A549 (cell line): Measurements from ENCODE around the gene ROPN1B. TPM values are rescaled to one million over a fixed set of nuclear protein-coding genes. Genes with fewer than 3 reads are reported as not detected.

Source experiments
- ATAC-seq, 2 experiments: fragments of 200-7000 bp in 1 of 2; fragments of >200 bp in 1 of 2; cut with Nextera tagmentation in 1 of 2; cut with Tn5 transposase in 1 of 2; 3 replicates each; pipeline versions ENCODE4 v1.8.0 to v1.9.1; 2018 to 2020; ENCODE audit warnings: mild to moderate bottlenecking in 1 of 2, moderate library complexity in 1 of 2
- CTCF ChIA-PET: fragments of 300-600 bp; sonication (Branson Sonifier 250); formaldehyde crosslinking; extraction: SDS; loops from one replicate; lab custom pipeline; 2021; ENCODE audit warnings: antibody characterized with exemption, inconsistent platforms; lab: Yijun Ruan, JAX
- POLR2A ChIA-PET: fragments of 350-600 bp; formaldehyde crosslinking; extraction: SDS; loops from one replicate; lab custom pipeline; 2021; ENCODE audit warnings: antibody characterized with exemption, inconsistent platforms; lab: Yijun Ruan, JAX
- DNase-seq, 2 experiments: peaks; one replicate each; pipeline versions ENCODE4 v3.0.0 to v3.0.0-alpha.2; 2011 to 2016; ENCODE audit warnings: low read depth in 1 of 2, low spot score in 1 of 2
- FAIRE-seq: peaks from 2 replicates; lab custom pipeline; 2011; peaks lifted over from hg19 to GRCh38; lab: Jason Lieb, UNC
- H3K27ac ChIP-seq, 2 experiments: fragments of >200 bp; sonication (Bioruptor Twin); formaldehyde crosslinking; 3 replicates each; pipeline ENCODE4 v1.5.1; 2016 to 2017
- H3K4me1 ChIP-seq: fragments of >200 bp; sonication (Bioruptor Twin); formaldehyde crosslinking; 3 replicates; pipeline ENCODE4 v1.6.1; 2016
- H3K4me2 ChIP-seq: fragments of >200 bp; sonication (Bioruptor Twin); formaldehyde crosslinking; 3 replicates; pipeline ENCODE4 v1.6.1; 2016
- H3K4me3 ChIP-seq: fragments of >200 bp; sonication (Bioruptor Twin); formaldehyde crosslinking; 3 replicates; pipeline ENCODE4 v1.5.1; 2016
- H3K9me3 ChIP-seq: fragments of >200 bp; sonication (Bioruptor Twin); formaldehyde crosslinking; 3 replicates; pipeline ENCODE4 v1.6.1; 2016
- CBX8 ChIP-seq: fragments of 200-600 bp; sonication (generic); IDR thresholded peaks from 2 replicates; pipeline ENCODE4 v1.6.1; 2016
- CHD4 ChIP-seq: fragments of 200-600 bp; sonication (generic); IDR thresholded peaks from 2 replicates; pipeline ENCODE4 v1.6.1; 2016; ENCODE audit warnings: antibody characterized with exemption, mild to moderate bottlenecking, borderline replicate concordance
- HDAC2 ChIP-seq: fragments of 200-600 bp; sonication (generic); IDR thresholded peaks from 2 replicates; pipeline ENCODE4 v1.6.1; 2016
- HEYL ChIP-seq: fragments of 250-450 bp; sonication (Bioruptor Pico); IDR thresholded peaks from 2 replicates; pipeline ENCODE4 v1.8.0; 2021; ENCODE audit warnings: mild to moderate bottlenecking, moderate library complexity
- HOXA7 ChIP-seq: fragments of 250-450 bp; sonication (Bioruptor Pico); IDR thresholded peaks from 2 replicates; pipeline ENCODE4 v1.5.0; 2020; ENCODE audit warnings: mild to moderate bottlenecking, moderate library complexity
- JUNB ChIP-seq: fragments of >200 bp; sonication (Bioruptor Twin); formaldehyde crosslinking; IDR thresholded peaks from 2 replicates; pipeline ENCODE4 v1.6.1; 2016
- RAD21 ChIP-seq, 2 experiments: fragments of >200 bp in 1 of 2; sonication (Bioruptor Twin) in 1 of 2; formaldehyde crosslinking in 1 of 2; IDR thresholded peaks in 1 of 2; conservative IDR thresholded peaks in 1 of 2; 2 replicates in 1 of 2; 3 replicates in 1 of 2; pipeline ENCODE4 v1.6.1; 2012 to 2018; ENCODE audit warnings: inconsistent platforms in 1 of 2
- RFX5 ChIP-seq: fragments of 450-650 bp; IDR thresholded peaks from 2 replicates; pipeline ENCODE4 v1.7.1; 2014; ENCODE audit warnings: antibody characterized with exemption, mild to moderate bottlenecking, moderate library complexity
- SREBF2 ChIP-seq: fragments of 450-650 bp; IDR thresholded peaks from 2 replicates; pipeline ENCODE4 v1.6.1; 2014; ENCODE audit warnings: mild to moderate bottlenecking, moderate library complexity
- ZC3H11A ChIP-seq: fragments of 450-650 bp; IDR thresholded peaks from 2 replicates; pipeline ENCODE4 v1.6.1; 2014; ENCODE audit warnings: antibody characterized with exemption, mild to moderate bottlenecking
- ZFP36 ChIP-seq: fragments of 450-650 bp; IDR thresholded peaks from 2 replicates; pipeline ENCODE4 v1.6.1; 2014; ENCODE audit warnings: borderline replicate concordance; ENCODE audit not compliant: partially characterized antibody
- ZNF302 ChIP-seq: fragments of 250-450 bp; sonication (Bioruptor Pico); IDR thresholded peaks from 2 replicates; pipeline ENCODE4 v1.9.0; 2021; ENCODE audit warnings: inconsistent platforms, mild to moderate bottlenecking, moderate library complexity
- ZSCAN20 ChIP-seq: fragments of 250-450 bp; sonication (Bioruptor Pico); IDR thresholded peaks from 2 replicates; pipeline ENCODE4 v1.8.0; 2022; ENCODE audit warnings: mild to moderate bottlenecking, moderate library complexity
- WGBS: methylation state at CpG from one replicate; pipeline ENCODE4 v1.1.6; 2017; ENCODE audit errors: missing lambda C conversion rate; 5-methylcytosine and 5-hydroxymethylcytosine counted together
- polyA plus RNA-seq, 4 experiments: library from polyadenylated mRNA; depleted of rRNA in 3 of 4; stranded (reverse); fragments of >200 nt; fragmentation: RNase III in 1 of 4; extraction: RNeasy Plus Mini Kit Qiagen cat#74134 plus additional on column Dnase treatment in 1 of 4; gene quantifications; 2 replicates in 3 of 4; 3 replicates in 1 of 4; pipeline ENCODE4 v1.2.3, GENCODE V29; 2011 to 2017
- TF ChIP-seq, protein P1 (sequence below): IDR thresholded peaks from 2 replicates; pipeline ENCODE4 v1.6.1; 2012
- TF ChIP-seq, protein P2 (sequence below): fragments of 250-450 bp; sonication (Bioruptor Pico); IDR thresholded peaks from 2 replicates; pipeline ENCODE4 v1.5.0; 2020; ENCODE audit warnings: low read depth, mild to moderate bottlenecking, moderate library complexity
- TF ChIP-seq, protein P3 (sequence below): fragments of >200 bp; sonication (Bioruptor Twin); formaldehyde crosslinking; IDR thresholded peaks from 2 replicates; pipeline ENCODE4 v1.6.1; 2016
- TF ChIP-seq, protein P4 (sequence below): fragments of >200 bp; sonication (Bioruptor Twin); formaldehyde crosslinking; IDR thresholded peaks from 3 replicates; pipeline ENCODE4 v1.6.1; 2016
- TF ChIP-seq, protein P5 (sequence below): fragments of >200 bp; sonication (Bioruptor Twin); formaldehyde crosslinking; IDR thresholded peaks from 3 replicates; pipeline ENCODE4 v1.5.1; 2016

ROPN1B gene
- polyA plus RNA-seq, 2 of the 4 experiments (the other 2 are of a cell fraction): not detected

DNA sequence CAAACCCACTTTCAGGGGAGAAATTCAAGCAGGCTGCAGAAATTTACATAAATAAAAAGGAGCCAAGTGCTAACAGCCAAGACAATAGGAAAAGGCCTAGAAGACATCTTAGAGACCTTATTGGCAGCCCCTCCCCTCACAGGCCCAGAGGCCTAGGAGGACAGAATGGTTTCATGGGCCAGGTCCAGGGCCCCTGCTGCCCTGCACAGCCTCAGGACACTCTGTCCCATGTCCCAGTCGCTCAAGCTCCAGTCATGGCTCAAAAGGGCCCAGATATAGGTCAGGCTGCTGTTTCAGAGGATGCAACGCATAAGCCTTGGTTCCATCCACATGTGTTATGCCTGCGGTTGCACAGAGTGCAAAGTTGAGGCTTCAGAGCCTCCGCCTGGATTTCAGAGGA lies 59.1 kb downstream of the ROPN1B start:
- 70% methylated on average over 2 of the region's 4 CpGs for WGBS
- POLR2A ChIA-PET: no interaction called here
- no peak overlapping the region for H3K4me3 ChIP-seq
- H3K4me2 ChIP-seq: no peak overlapping the region
- DNase-seq: no peak
- peaks cover 5% of the 10 kb centered on the region; the same call in 1 of the 3 replicates for H3K9me3 ChIP-seq
- H3K4me1 ChIP-seq: no peaks in the 10 kb centered on the region
- CTCF ChIA-PET: interaction anchor here (0.6 kb wide), 1 partner anchor 888 kb away, joined by 5 read pairs; no protein-coding TSS in a partner anchor
- TF ChIP-seq CHD4 (no peak), ZNF302 (CRISPR knock-in tag) (no peak), ZFP36 (peak; percentile 88)
- TF ChIP-seq, protein P1, sequence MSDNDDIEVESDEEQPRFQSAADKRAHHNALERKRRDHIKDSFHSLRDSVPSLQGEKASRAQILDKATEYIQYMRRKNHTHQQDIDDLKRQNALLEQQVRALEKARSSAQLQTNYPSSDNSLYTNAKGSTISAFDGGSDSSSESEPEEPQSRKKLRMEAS: no peak
- H3K27ac ChIP-seq: no peak overlapping the region
- ATAC-seq: no peak
- FAIRE-seq: no peak

DNA sequence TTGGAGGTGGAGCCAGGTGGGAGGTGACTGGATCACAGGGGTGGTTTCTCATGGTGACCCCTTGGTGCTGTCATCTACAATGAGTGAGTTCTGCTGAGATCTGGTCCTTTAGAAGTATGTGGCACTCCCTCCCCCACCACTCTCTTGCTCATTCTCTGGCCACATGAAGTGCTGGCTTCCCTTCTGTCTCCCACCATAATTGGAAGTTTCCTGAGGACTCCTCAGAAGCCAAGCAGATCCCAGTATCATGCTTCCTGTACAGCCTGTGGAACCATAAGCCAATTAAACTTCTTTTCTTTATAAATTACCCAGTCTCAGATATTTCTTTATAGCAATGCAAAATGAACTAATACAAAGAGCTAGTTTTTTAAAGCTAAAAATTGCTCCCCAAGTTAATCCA lies 60.3 kb downstream of the ROPN1B start:
- Histone ChIP-seq H3K4me2 (no peak overlapping the region), H3K9me3 (peaks cover 5% of the 10 kb centered on the region; the same call in 1 of the 3 replicates), H3K4me1 (no peaks in the 10 kb centered on the region), H3K4me3 (no peak overlapping the region)
- ChIA-PET POLR2A (no interaction called here), CTCF (no interaction called here)
- no peak for FAIRE-seq
- no peak for DNase-seq
- no peak for ATAC-seq
- TF ChIP-seq ZC3H11A: no peak
- TF ChIP-seq, all 56 proteins: peak for 0
- no peak overlapping the region for H3K27ac ChIP-seq

DNA sequence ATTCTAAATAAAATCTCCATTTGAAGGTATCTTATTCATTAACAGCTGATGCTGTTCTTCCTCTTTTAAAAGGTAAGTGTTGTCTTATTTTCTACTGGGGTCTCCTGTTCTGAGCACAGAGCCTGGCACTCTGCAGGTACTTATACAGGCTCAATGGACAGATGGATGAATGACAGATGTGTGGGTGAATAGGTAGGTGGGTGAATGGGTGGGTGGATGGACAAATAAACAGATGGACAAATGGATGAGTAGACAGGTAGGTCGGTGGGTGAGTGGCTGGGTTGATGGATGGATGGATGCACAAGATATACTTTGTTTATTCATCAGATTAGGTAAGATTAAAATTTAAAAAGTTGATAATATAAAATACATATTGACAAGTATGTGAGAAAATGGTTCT lies 61.5 kb downstream of the ROPN1B start:
- ChIA-PET CTCF (no interaction called here), POLR2A (no interaction called here)
- H3K4me1 ChIP-seq: no peaks in the 10 kb centered on the region
- 5% methylated on average over 1 of the region's 1 CpG for WGBS
- no peak overlapping the region for H3K4me2 ChIP-seq
- FAIRE-seq (no peak), ATAC-seq (no peak), DNase-seq (no peak)
- no peak for TF ChIP-seq HEYL
- no peak for TF ChIP-seq ZFP36
- no peak for TF ChIP-seq RAD21 (conservative IDR thresholded peaks at IDR 0.05 in 1 of 2, IDR thresholded peaks at IDR 0.05 in 1 of 2)
- no peak for TF ChIP-seq HDAC2
- no peak for TF ChIP-seq ZNF302 (CRISPR knock-in tag)
- TF ChIP-seq, protein P2, sequence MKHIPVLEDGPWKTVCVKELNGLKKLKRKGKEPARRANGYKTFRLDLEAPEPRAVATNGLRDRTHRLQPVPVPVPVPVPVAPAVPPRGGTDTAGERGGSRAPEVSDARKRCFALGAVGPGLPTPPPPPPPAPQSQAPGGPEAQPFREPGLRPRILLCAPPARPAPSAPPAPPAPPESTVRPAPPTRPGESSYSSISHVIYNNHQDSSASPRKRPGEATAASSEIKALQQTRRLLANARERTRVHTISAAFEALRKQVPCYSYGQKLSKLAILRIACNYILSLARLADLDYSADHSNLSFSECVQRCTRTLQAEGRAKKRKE: no peak
- TF ChIP-seq SREBF2: no peak
- no peak for TF ChIP-seq HOXA7
- no peak for TF ChIP-seq RFX5
- TF ChIP-seq, protein P3, sequence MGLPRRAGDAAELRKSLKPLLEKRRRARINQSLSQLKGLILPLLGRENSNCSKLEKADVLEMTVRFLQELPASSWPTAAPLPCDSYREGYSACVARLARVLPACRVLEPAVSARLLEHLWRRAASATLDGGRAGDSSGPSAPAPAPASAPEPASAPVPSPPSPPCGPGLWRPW: no peak
- no peak for TF ChIP-seq JUNB
- TF ChIP-seq CBX8: no peak
- no peak for TF ChIP-seq ZC3H11A
- TF ChIP-seq, protein P4, sequence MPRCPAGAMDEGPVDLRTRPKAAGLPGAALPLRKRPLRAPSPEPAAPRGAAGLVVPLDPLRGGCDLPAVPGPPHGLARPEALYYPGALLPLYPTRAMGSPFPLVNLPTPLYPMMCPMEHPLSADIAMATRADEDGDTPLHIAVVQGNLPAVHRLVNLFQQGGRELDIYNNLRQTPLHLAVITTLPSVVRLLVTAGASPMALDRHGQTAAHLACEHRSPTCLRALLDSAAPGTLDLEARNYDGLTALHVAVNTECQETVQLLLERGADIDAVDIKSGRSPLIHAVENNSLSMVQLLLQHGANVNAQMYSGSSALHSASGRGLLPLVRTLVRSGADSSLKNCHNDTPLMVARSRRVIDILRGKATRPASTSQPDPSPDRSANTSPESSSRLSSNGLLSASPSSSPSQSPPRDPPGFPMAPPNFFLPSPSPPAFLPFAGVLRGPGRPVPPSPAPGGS: no peak
- TF ChIP-seq, protein P1: no peak
- no peak for TF ChIP-seq ZSCAN20 (CRISPR knock-in tag)
- TF ChIP-seq, protein P5, sequence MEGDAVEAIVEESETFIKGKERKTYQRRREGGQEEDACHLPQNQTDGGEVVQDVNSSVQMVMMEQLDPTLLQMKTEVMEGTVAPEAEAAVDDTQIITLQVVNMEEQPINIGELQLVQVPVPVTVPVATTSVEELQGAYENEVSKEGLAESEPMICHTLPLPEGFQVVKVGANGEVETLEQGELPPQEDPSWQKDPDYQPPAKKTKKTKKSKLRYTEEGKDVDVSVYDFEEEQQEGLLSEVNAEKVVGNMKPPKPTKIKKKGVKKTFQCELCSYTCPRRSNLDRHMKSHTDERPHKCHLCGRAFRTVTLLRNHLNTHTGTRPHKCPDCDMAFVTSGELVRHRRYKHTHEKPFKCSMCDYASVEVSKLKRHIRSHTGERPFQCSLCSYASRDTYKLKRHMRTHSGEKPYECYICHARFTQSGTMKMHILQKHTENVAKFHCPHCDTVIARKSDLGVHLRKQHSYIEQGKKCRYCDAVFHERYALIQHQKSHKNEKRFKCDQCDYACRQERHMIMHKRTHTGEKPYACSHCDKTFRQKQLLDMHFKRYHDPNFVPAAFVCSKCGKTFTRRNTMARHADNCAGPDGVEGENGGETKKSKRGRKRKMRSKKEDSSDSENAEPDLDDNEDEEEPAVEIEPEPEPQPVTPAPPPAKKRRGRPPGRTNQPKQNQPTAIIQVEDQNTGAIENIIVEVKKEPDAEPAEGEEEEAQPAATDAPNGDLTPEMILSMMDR: no peak
- H3K9me3 ChIP-seq: peaks cover 5% of the 10 kb centered on the region; the same call in 1 of the 3 replicates
- no peak overlapping the region for H3K27ac ChIP-seq
- H3K4me3 ChIP-seq: no peak overlapping the region
